Activated naive CD4-positive, alpha-beta T cell treated with Interleukin-2 at 50 U/mL for 16 hours (primary cell): ENCODE data around the gene NR6A1.

Experiments
- DNase-seq: peaks from one replicate; pipeline ENCODE4 v3.0.0-alpha.2; 2020

Gene NR6A1

GRCh38 chr9:124511891-124512805, 259.0 kb downstream of the NR6A1 start:
- no peak for DNase-seq

GRCh38 chr9:124511426-124511840, 259.7 kb downstream of the NR6A1 start:
- no peak for DNase-seq

DNA sequence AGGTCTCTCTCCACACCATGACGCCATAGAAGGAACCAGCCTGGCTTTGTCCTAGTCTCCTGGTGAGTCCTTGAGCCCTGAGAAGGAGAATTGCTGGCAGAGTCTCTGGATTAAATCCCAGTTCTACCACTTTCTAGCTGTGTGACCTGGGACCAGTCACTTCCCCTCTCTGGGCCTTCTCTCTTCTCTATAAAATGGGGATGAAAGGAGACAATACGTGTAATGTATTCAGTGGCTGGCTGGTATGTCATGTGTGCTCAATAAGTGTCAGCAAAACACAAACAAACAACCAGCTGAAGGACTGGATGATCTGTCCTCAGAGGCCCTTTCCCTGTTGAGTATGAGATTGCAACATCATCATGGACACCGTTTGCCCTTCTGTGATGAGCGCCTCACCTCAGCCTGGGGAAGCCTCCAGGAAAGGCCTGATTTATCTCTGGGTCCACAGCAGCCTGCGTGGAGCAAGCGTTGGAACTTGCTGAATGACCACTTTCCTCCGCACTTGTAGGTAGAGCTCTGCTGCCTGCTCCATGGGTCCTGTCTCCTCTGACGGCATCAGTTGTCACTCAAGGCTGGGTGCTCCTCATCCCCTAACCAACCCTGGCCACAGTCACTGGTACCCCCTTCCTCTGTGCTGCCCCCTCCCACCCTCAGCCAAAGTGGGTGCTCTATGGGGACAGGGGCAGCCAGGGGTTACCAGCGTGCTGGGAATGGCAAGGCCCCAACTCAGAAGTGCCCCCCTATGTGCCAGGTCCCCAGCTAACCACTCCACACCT, 260.3 kb downstream of the NR6A1 start:
- DNase-seq, result no peak

GRCh38 chr9:124507880-124508423, 263.2 kb downstream of the NR6A1 start:
- no peak for DNase-seq

DNA sequence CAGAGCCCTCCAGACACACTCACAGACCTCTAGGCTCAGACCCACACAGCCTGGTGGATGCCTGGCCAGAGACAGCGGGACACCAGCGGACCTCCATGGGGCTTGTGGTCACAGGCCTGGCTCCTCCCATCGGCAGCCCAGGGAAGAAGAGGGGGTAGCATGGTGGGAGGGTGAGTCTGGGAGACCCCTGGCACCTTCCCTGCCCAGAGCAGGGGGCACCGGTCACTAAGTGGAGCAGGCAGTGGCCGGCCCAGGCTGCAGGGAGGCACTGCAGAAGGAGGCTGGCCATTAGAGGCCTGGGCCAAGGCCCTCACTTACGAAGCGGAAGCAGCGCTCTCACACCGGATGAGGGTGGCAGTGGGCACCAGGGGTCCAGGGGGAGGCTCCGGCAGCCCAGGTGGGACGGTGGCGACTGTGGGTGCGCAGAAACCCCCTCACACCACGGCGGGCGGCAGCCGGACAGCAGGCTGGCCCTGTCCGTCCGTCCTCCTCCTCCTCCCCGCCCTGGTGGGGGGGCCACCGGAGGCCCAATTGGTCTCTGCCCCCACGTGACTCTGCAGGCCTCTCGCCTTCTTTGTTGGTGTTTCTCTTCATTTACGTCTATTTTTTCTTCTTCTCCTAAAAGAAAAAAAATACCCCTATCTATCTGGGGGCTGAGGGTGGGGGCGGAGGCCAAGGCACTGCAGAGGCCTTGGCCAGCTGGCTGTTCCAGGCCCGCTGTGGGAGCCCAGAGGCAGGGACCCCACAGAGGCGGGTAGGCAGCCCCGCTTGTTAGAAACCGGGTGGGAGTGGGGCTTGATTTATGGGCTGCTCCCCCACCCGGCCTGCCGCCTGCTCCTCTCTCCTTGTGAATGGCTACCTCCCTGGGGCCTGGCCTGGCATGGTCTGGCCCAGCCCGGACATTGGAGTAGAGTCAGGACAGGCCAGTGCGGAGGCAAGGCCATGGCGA, 263.9 kb downstream of the NR6A1 start, which contains the start of gene NR5A1:
Gene NR5A1, minus strand, starts transcription at position 469 of the 949 bp plus-strand sequence. CDS start 4,004 bp downstream, outside the sequence.
- DNase-seq, result no peak

GRCh38 chr9:124506433-124506832, 264.7 kb downstream of the NR6A1 start:
- DNase-seq, result no peak

GRCh38 chr9:124505901-124506346, 265.2 kb downstream of the NR6A1 start:
- no peak for DNase-seq

DNA sequence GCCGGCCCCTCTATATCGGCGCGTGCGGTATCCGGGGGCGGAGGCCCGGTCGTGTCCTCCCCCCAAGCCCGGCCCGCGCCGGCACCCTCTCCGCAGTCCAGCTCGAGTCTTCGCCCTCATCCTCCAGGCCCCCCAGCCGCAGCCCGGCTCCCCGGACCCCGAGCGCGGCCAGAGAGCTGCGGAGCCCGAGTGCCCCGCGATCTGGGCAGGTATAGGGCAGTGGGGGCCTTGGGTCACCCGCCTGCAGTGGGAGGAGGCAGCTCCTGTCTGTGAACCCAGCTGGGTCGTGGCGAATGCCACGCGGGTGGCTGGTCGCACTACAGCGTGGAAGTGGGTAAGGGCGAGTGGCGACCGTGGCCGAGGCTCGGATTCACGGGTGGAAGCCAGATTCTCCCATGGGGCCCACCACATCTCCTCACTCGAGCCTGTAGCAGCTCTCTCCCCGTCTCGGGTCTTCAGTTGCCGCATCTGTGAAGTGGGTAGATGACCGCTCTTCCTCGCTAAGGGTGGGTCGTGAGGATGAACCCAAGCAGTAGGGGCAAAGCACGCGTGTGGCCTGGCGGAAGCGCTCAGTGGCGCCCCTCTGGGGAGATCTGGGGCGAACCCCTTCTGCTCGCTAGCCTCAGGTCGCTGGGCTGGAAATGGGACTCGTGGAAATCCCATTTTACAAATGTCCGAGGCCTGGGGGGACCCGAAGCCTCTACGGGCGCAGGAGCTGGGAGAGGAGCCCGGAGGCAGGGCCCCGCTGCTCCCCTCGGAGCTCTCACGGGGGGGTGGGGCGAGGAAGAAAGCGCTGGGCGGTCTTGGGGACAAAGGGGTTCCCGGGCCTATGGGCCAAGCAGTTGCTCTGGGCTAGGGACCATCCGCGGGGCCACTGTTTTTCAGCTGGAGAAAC, 265.9 kb downstream of the NR6A1 start:
- no peak for DNase-seq

GRCh38 chr9:124504530-124505005, 266.5 kb downstream of the NR6A1 start:
- DNase-seq, result no peak

- DNase-seq, result no peak
Observed at GRCh38 chr9:124503713-124504529, 267.2 kb downstream of the NR6A1 start.

DNA sequence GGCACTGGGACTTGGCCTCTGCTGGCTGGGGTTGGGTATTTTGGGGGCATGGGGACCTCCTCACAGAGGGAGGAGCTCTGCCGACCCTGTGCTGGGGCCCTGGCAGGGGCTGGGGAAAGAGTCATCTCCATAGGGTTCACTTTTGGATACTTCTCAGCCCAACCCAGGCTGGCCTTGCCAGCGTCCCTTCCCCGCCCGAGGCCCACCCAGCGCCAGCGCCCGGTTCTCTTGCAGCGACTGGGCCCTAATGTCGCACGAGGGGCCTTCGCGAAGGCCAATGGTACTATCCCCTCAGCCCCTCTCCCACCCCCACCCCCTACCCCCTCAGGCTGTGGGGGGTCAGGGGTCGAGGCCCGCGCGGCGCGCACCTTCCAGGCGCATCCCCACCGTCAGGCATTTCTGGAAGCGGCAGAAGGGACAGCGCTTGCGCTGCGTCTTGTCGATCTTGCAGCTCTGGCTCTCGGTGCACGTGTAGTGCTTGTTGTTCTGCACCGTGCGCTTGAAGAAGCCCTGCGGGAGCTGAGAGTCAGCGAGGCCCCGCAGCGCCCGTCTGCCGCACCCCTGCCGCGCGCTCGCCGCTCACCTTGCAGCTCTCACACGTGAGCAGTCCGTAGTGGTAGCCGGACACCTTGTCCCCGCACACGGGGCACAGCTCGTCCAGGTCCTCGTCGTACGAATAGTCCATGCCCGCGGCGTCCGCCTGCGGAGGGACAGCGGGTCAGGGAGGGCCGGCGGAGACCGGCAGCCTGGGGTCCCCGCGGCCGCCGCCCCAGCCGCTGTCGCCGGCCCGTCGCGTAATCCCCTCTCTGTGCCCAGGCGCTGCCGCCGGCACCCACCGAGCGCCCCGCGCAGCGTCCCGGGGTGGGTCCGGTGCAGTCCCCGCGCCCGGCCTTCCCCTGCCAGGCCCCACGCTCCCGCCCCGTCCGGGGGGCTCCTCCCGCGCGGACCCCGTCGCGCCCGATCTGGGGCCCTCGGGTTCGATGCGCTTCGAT, 268.1 kb downstream of the NR6A1 start:
- no peak for DNase-seq

DNA sequence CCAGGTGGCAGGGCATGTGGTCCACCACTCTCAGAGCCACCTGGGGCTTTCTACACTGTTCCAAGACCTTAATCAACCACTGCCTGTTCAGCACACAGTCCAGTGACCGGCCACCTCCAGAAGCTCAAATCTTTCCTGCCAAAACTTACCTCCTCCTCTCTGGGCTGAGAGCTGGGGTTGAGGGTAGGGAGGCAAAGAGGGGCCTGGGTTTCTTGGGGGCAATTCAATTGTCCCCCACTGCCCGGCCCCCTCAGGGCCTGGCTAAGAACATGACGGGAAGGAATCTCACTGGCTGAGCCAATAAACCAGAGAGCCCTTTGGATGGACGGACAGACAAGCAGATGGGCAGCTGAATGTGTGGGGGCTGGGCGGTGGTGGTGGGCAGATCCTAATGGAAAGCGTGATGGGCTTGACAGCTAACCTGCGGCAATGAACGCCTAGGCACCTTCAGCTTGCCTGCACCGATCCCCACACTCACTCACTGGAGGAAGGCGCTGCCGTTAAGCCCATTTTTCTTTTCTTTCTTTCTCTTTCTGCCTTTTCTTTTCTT, 269.3 kb downstream of the NR6A1 start:
- no peak for DNase-seq

DNA sequence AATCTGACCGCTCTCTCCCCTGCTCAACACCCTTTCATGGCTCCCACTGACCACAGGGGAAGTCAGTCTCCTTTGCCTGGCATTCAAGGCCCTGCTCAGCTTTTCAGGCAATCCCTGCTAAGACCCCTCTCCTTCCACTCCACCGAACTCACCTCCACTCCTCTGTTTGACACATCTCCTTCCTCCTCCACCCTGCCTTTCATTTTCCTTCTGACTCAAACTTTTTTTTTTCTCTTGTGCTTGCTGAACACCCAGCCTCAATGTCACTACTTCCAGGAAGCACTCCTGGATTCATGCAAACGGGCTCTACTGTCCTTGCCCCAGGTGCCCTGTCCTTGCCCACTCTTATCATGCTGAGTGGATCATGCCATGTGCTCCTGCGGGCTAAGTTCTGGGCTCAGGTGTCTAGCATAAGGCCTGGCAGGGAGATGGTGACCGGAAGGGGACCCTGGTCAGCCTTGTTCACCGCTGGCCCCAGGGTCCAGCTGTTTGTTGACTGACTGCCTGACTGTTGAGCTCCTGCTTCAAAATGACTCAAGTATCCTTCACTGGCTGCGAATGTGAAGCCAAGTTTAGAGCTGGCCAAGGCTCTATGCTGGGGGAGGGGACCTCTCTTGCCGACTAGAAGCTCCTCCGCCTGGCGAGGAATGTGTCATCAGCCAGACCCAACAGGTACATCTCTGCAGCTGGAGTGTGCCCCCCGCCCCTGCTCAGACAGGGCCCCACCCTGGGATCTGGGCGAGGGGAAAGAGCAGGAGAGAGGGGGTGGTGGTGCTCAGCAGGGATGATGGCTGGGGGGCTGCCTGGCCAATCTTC, 270.1 kb downstream of the NR6A1 start:
- DNase-seq, result no peak

DNA sequence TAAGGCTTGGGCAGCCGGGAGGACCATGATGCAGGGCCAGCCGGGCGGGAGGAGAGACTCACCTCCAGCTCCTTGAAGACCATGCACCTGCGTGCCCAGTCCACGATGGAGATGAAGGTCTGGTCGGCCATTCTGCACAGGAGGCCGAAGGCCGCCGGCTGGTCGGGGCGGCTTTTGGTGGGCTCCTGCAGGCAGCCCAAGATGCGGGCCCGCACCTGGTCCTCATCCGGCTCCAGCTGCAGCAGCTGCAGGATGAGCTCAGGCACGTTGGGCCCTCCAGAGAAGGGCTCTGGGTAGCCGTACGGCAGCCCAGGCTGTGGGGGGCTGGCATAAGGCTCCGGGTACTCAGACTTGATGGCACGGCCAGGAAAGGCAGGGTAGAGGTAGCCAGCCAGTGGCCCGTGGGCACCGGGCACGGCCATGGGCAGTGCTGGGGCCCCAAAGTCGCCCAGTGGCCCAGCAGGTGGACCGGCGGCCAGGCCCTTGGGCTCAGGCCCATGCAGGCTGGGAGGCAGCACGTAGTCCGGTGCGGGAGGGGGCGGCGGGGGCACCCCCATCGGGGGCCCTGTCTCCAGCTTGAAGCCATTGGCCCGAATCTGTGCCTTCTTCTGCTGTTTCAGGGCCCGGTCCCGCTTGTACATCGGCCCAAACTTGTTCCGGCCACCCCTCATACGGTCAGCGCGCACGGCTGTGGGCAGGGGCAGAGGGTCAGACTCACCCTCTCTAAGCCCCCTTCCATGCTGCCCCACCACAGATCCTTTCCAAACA, 270.9 kb downstream of the NR6A1 start:
- DNase-seq, result no peak

- DNase-seq, result no peak
Observed at GRCh38 chr9:124499216-124499615, 271.9 kb downstream of the NR6A1 start.

DNA sequence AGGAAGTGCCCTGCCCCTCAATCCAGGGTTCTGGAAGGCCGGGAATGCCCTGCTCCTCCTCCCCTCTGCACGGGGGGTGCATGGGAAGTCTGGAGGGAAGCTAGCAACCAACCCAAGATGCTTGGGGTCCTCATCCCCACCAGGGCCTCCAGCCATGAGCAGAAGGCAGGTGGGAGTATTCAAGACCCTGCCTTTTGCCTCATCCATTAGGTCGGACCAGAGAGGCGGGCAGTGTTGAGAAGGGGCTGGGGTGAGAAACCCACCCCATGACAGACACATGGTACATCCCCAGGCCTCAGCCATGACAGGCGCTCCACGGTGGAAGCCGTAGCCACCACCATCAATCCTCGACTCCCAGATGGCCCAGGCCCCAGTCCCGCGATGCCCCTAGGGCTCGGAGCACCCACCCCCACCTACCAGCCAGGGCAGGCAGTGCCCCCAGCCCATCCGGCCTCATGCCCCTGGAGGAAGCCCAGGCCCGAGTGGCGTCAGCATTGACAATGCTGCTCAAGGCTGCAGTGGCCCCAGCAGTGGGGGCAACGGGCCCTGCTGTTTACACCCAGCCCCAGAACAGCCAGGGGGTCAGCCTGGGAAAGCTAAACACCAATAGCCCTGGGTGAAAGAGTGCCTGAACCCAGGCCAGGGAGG, 272.5 kb downstream of the NR6A1 start:
- DNase-seq, result no peak
